ENCODE measurements around the gene COL4A4.

Gene COL4A4

GRCh38 chr2:227117027-227117426, 47.0 kb downstream of the COL4A4 start:
- TF ChIP-seq CTCF (IDR thresholded peaks at IDR 0.05): no peak
- no peak for TF ChIP-seq ZFX (IDR thresholded peaks at IDR 0.05; ENCODE audit: borderline replicate concordance)
- H3K27ac ChIP-seq: no peak overlapping the region

- no peak overlapping the region for H3K27ac ChIP-seq
- TF ChIP-seq CTCF (IDR thresholded peaks at IDR 0.05): no peak
- TF ChIP-seq ZFX (IDR thresholded peaks at IDR 0.05; ENCODE audit: borderline replicate concordance): no peak
These were observed 48.2 kb downstream of the COL4A4 start for GRCh38 chr2:227115761-227116160.

DNA sequence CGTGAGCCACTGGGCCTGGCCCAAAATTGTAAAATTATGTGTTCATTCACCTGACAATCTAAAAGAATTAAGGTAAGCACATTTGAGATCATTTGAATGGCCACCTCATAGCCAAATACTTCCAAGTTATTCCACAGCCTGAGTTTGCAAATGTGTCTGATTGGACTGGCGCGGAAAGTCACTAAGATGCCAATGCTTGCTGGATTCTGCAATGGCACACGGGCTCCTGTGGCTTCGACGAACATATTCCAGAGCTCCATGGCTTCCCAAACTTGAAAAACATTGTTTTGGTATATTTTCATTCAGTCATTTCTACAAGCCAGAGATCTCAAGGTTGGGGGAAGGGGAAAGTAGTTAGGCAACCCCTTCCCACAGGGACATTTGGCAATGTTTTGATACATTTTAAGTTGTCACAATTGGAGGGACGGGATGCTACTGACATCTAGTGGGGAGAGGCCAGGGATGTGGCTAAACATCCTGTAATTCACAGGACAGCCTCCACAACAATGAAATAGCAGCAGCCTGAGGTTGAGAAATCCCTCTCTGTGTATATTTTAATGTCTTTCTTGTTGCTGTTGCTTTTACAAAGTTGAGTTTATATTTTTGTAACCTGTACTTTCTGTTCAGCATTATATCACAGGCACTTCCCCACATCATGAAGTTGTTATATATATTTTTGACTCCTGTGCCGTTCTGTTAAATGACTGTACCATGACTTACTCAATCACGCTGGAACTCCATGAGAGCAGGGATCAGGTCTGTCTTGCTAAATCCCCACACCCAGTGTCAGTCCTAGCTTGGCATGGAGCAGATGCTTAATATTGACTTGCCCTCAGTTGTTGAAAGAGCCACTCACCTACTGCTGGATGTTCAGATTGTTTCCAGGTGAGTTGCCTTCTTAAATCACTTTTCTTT, 56.9 kb downstream of the COL4A4 start:
- no peak overlapping the region for H3K27ac ChIP-seq
- TF ChIP-seq ZFX (IDR thresholded peaks at IDR 0.05; ENCODE audit: borderline replicate concordance): no peak
- peak; percentile 91 for TF ChIP-seq CTCF (IDR thresholded peaks at IDR 0.05)

DNA sequence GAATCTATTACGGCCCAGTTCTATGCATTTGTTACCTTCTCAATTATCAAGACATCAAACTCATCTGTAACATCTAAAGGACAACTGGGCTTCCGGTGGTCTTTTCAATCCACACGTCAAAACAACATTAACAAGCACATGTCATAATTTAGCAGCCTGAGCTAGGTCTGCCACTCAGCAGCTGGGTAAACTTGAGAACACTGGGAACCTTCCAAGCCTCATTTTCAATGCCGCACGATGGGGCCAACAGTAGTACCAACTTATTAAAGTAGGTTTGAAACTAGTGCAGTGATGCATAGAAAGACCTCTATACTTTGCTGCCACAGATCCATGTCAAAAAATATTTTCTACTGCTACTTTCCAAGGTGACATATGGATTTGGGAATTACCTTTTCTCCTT, 60.4 kb downstream of the COL4A4 start:
- no peak overlapping the region for H3K27ac ChIP-seq
- TF ChIP-seq CTCF (IDR thresholded peaks at IDR 0.05): no peak
- no peak for TF ChIP-seq ZFX (IDR thresholded peaks at IDR 0.05; ENCODE audit: borderline replicate concordance)

- TF ChIP-seq ZFX (IDR thresholded peaks at IDR 0.05; ENCODE audit: borderline replicate concordance) (no peak), CTCF (IDR thresholded peaks at IDR 0.05) (no peak)
- H3K27ac ChIP-seq: no peak overlapping the region
These were observed 64.7 kb downstream of the COL4A4 start for GRCh38 chr2:227099340-227099739.

DNA sequence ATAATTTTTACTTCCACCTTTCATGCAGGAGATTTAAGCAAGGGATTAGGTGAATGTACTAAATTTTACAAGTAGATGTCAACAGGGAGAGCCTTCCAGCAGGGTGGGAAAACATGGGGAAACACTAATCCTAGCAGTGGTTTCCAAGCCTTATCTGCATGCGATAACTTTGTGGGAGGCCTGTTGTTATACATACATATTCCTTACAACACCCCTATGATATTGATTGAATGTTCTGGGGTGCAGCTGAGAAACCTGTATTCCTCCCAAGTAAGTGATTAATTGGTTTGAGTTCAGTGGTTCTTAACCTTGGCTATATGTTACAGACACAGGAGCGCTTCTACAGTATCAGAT, 65.9 kb downstream of the COL4A4 start:
- TF ChIP-seq ZFX (IDR thresholded peaks at IDR 0.05; ENCODE audit: borderline replicate concordance) (no peak), CTCF (IDR thresholded peaks at IDR 0.05) (no peak)
- H3K27ac ChIP-seq: no peak overlapping the region

DNA sequence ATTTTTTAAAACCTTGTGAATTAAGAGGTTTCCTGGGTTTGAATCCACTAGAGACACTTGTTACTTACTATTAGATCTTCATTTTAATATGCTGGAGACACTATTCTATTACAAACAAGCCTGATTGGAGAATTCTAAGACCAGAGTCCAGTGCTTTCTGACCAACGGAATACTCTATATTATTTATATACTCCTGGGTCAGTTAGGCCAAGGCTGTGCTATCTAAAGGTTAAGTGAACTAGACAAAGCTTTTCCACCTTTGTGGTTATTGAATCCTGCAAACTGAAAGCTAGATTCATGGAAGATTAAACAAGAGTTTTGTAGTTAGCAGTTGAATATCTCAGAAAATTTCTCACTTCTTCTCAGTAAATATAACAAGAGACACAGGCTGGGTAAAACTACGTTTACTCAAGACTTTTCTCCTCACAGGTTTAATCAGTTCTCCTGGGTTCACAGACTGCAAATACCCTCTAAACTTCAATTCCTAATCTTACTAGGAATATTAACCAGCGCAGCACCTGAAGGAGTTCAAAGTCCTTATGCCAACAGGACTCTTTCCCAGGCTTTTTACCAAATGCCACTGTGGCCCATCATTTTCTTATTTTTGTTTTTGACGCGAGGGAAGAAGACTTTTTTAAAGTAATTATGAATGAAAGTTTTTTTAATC, 66.4 kb downstream of the COL4A4 start:
- TF ChIP-seq CTCF (IDR thresholded peaks at IDR 0.05): no peak
- TF ChIP-seq ZFX (IDR thresholded peaks at IDR 0.05; ENCODE audit: borderline replicate concordance): no peak
- no peak overlapping the region for H3K27ac ChIP-seq
